ENCODE results near the gene DDX24.

The DDX24 gene

GRCh38 chr14:94016446-94016976 lies 64.5 kb downstream of the DDX24 start:
- DNase-seq (ENCODE audit: low spot score) (no peak), FAIRE-seq (no peak)

DNA sequence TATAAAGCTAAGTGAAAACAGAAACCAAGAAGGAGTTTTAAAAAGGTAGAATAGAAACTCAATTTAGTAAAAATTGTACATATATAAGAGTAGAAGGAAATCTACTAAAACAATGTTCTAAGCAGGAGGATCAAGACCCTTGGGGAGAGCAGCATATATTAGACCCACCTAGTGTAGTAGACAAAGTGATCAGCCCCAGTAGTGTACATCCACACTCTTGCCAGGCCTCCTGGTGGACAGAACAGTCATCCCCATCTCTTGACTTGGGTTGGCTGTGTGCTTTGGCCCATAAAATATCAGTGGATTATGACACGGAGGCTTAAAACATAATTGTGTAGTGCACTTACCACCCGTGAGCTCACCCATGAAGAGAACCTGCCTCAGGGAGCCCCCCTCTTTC lies 65.8 kb downstream of the DDX24 start:
- DNase-seq (ENCODE audit: low spot score) (no peak), FAIRE-seq (no peak)

DNA sequence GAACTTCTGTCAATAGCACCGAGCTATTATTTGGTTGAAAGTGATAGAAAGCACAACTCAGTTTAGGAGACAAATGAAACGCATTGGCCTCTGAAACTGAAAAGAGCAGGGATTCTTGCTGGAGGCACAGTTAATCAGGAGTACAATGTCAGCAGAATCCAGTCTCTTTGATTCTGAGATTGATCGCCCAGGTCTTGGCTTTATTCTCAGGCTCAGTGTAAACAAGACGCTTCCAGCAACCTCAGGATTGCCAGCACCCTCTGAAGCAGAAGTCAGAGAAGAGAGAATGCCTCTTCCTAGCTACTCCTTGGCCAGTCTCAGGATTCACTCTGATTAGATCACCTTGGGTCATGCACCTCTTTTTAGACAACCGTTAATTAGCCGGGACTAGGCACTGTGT lies 66.6 kb downstream of the DDX24 start:
- FAIRE-seq = no peak
- DNase-seq (ENCODE audit: low spot score) = no peak

GRCh38 chr14:94011795-94012194 lies 69.2 kb downstream of the DDX24 start:
- no peak for FAIRE-seq
- DNase-seq (ENCODE audit: low spot score) = no peak

- no peak for DNase-seq (ENCODE audit: low spot score)
- FAIRE-seq = no peak
Observed at GRCh38 chr14:94010625-94011024, 70.4 kb downstream of the DDX24 start.

- DNase-seq (ENCODE audit: low spot score) (peak; percentile 74), FAIRE-seq (no peak)
Observed at GRCh38 chr14:94009767-94010166, 71.2 kb downstream of the DDX24 start.

DNA sequence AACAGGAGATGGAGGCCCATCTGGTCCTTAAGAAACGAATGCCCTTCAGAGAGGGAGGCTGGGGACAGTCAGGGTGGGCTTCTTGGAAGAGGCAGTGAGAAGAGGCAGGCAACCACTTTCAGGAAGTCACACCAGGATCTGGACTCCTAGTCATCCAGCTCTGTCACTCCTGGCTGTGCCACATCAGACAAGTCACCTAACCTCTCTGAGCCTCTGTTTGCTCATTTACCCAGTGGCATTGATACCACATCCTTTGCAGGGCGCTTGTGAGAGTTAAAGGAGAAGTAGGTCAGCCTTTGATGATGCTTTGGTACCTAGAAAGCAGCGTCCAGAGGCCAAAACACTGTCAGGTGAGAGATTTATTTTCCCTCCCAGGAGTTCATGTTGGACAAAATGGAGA lies 72.8 kb downstream of the DDX24 start:
- FAIRE-seq (no peak), DNase-seq (ENCODE audit: low spot score) (no peak)

DNA sequence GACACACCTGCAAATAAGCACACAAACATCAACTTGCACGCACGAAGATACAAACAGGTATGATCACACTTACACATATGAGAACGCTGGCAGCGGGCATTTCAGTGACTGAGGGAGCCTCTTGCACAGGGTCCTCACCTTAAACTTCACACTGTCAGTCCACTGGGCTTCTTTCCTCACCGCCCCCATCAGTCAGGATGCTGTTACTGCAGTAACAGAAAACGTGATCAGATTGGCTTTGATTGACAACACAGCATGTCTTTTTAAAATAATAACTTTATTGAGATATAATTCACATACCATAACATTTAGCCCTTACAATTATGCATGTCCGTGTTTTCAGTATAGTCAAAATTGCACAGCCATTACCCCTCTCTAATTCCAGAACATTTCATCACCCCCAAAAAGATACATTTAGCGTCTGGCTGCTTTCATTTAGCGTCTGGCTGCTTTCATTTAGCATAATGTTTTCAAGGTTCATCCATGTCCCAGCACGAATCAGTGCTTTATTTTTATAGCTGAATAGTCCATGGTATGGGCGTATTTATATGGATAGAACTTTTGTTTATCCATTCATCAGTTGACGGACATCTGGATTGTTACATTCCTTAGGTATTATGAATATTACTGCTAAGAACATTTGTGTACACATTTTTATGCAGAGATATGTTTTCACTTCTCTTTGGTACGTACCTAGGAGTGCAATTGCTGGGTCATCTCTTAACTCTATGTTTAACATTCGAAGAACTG lies 75.5 kb downstream of the DDX24 start:
- no peak for FAIRE-seq
- DNase-seq (ENCODE audit: low spot score) = no peak

- no peak for DNase-seq (ENCODE audit: low spot score)
Observed at GRCh38 chr14:94004015-94004414, 77.0 kb downstream of the DDX24 start.

GRCh38 chr14:94003397-94003796 lies 77.6 kb downstream of the DDX24 start:
- DNase-seq (ENCODE audit: low spot score) = no peak
- no peak for FAIRE-seq

More at GRCh38 chr14:94004015-94004414, 77.0 kb downstream of the DDX24 start:
- no peak for FAIRE-seq

- no peak for FAIRE-seq
- DNase-seq (ENCODE audit: low spot score) = peak; percentile 64
Observed at GRCh38 chr14:94001501-94002396, 79.3 kb downstream of the DDX24 start.

- DNase-seq (ENCODE audit: low spot score) = no peak
- no peak for FAIRE-seq
Observed at GRCh38 chr14:94001016-94001415, 80.0 kb downstream of the DDX24 start.

GRCh38 chr14:94000267-94000666 lies 80.7 kb downstream of the DDX24 start:
- DNase-seq (ENCODE audit: low spot score) = no peak
- FAIRE-seq = no peak

- DNase-seq (ENCODE audit: low spot score) (no peak), FAIRE-seq (no peak)
Observed at GRCh38 chr14:93999573-93999972, 81.4 kb downstream of the DDX24 start.

- DNase-seq (ENCODE audit: low spot score) = no peak
- FAIRE-seq = no peak
Observed at GRCh38 chr14:93998871-93999403, 82.1 kb downstream of the DDX24 start.

Data from urothelium cell line (cell line).